Activated T-helper 17 cell treated with anti-CD3 and anti-CD28 coated beads, Interleukin-2, amount 50 U/mL, for 72 hours (primary cell): ENCODE data around the gene L3MBTL4. TPM values are rescaled to one million over a fixed set of nuclear protein-coding genes. Genes with fewer than 3 reads are reported as not detected.
A peak's percentile ranks its signal among the peaks of the same experiment; 100 is the strongest.
"Not testable (repeated sequence)": the region's sequence is repeated elsewhere in the genome, so short reads cannot be mapped to it uniquely, and the experiment has no call there.

Experiments
- ATAC-seq: fragments of 150-1000 bp; cut with Tn5 transposase; replicated peaks from 2 replicates; pipeline ENCODE4 v1.10.0; 2021; ENCODE audit warnings: mild to moderate bottlenecking, moderate library complexity
- H3K27ac Mint-ChIP-seq: one replicate; pipeline ENCODE4 v1.8.0; 2022; ENCODE audit warnings: mixed read lengths
- H3K27me3 Mint-ChIP-seq: one replicate; pipeline ENCODE4 v1.8.0; 2022; ENCODE audit warnings: mixed read lengths
- H3K36me3 Mint-ChIP-seq: one replicate; pipeline ENCODE4 v1.8.0; 2022; ENCODE audit warnings: low read depth, mild to moderate bottlenecking, mixed read lengths
- H3K4me1 Mint-ChIP-seq: one replicate; pipeline ENCODE4 v1.8.0; 2022; ENCODE audit warnings: mixed read lengths
- H3K4me3 Mint-ChIP-seq: one replicate; pipeline ENCODE4 v1.8.0; 2022; ENCODE audit warnings: mild to moderate bottlenecking, mixed read lengths
- H3K9me3 Mint-ChIP-seq: one replicate; pipeline ENCODE4 v1.8.0; 2022; ENCODE audit warnings: mixed read lengths
- total RNA-seq, 2 donors: library from RNA; stranded (reverse); gene quantifications; one replicate each; pipeline ENCODE4 v1.2.3, GENCODE V29; 2022

L3MBTL4 gene
- total RNA-seq, 2 donors from 2014 or later = 0.19 TPM; not detected in 1

DNA sequence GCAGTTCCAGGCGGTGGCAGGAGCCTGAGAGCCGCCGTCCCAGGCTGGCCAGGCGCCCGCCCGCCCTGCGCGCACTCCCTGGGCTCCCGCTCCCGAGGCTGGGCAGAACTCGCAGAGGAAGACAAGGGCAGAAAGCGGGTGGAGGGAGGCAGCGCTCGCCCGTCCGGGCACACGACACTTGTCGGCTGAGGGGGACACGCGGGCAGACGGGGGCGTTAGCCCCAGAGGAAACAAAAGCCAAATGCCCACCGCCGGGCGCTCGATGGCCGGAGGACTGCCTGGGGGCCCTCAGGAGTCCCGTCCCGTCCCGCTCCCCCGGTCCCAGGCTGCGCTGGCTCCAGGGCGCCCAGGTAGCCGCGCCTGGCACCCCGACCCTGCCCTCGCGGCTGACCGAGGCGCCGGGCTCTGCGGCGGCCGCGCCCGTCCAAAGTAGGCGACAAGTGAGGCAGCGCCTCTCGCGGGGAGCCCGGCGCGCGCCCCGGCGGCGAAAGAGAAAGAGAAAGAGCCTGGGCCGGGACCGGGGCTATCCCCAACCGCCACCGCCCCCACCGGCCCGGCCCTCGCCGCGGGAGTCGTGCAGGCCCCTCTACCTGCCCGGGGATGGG is 491 bp downstream of the L3MBTL4 start:
- H3K36me3 Mint-ChIP-seq = no peaks in the 10 kb centered on the region
- ATAC-seq = peak; percentile 50

GRCh38 chr18:6413579-6414117 is 1.1 kb downstream of the L3MBTL4 start:
- no peaks in the 10 kb centered on the region for H3K36me3 Mint-ChIP-seq
- ATAC-seq = no peak
- H3K27me3 Mint-ChIP-seq = peaks cover 17% of the 10 kb centered on the region
- H3K4me1 Mint-ChIP-seq = no peaks in the 10 kb centered on the region
- peaks cover 4% of the 10 kb centered on the region for H3K9me3 Mint-ChIP-seq
- peak overlapping the region; percentile 31 for H3K4me3 Mint-ChIP-seq
- H3K27ac Mint-ChIP-seq = no peak overlapping the region

More for the DNA sequence above, 491 bp downstream of the L3MBTL4 start:
- Mint-ChIP-seq H3K4me3 (no peak overlapping the region), H3K9me3 (peaks cover 4% of the 10 kb centered on the region), H3K4me1 (no peaks in the 10 kb centered on the region), H3K27me3 (peaks cover 17% of the 10 kb centered on the region), H3K27ac (no peak overlapping the region)

GRCh38 chr18:6412933-6413472 is 1.7 kb downstream of the L3MBTL4 start:
- Mint-ChIP-seq H3K27me3 (peaks cover 17% of the 10 kb centered on the region), H3K27ac (no peak overlapping the region), H3K4me3 (no peak overlapping the region)

DNA sequence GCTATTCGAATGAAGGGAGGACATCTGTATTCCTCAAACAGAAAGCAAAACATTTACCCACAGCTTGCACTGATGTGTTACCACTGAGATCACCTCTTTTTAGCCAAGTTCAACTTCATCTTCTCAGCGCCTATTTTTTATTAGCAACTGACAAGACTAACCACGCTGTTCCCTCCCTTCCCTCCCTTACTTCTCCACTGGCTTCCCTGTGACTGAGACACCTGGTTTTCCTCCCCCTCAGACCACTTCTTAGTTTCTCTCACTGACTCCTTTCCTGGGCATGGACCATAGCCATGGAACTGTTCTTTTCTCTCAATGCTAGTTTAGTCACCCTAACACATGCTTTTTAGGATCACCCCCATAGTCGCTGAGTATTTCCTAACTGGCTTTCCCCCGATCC is 3.3 kb downstream of the L3MBTL4 start:
- no peak for ATAC-seq
- H3K9me3 Mint-ChIP-seq = peaks cover 7% of the 10 kb centered on the region
- no peak overlapping the region for H3K27ac Mint-ChIP-seq
- H3K36me3 Mint-ChIP-seq = no peaks in the 10 kb centered on the region
- H3K4me1 Mint-ChIP-seq = no peaks in the 10 kb centered on the region
- H3K27me3 Mint-ChIP-seq = peaks cover 17% of the 10 kb centered on the region
- no peak overlapping the region for H3K4me3 Mint-ChIP-seq

More at GRCh38 chr18:6412933-6413472, 1.7 kb downstream of the L3MBTL4 start:
- no peak for ATAC-seq
- Mint-ChIP-seq H3K36me3 (no peaks in the 10 kb centered on the region), H3K9me3 (peaks cover 4% of the 10 kb centered on the region), H3K4me1 (no peaks in the 10 kb centered on the region)

- Mint-ChIP-seq H3K27ac (no peak overlapping the region), H3K9me3 (peaks cover 7% of the 10 kb centered on the region), H3K36me3 (no peaks in the 10 kb centered on the region), H3K4me3 (no peak overlapping the region), H3K27me3 (peaks cover 9% of the 10 kb centered on the region), H3K4me1 (no peaks in the 10 kb centered on the region)
- ATAC-seq = no peak
These were observed 4.8 kb downstream of the L3MBTL4 start for GRCh38 chr18:6409933-6410332.

GRCh38 chr18:6408543-6408942 is 6.2 kb downstream of the L3MBTL4 start:
- H3K36me3 Mint-ChIP-seq, H3K27ac Mint-ChIP-seq, ATAC-seq, H3K9me3 Mint-ChIP-seq, H3K4me3 Mint-ChIP-seq, H3K27me3 Mint-ChIP-seq, H3K4me1 Mint-ChIP-seq: not testable (repeated sequence)

GRCh38 chr18:6406910-6407470 is 7.7 kb downstream of the L3MBTL4 start:
- ATAC-seq = no peak
- Mint-ChIP-seq H3K4me1 (no peaks in the 10 kb centered on the region), H3K4me3 (no peak overlapping the region), H3K27me3 (no peaks in the 10 kb centered on the region), H3K36me3 (no peaks in the 10 kb centered on the region), H3K27ac (no peak overlapping the region), H3K9me3 (peaks cover 6% of the 10 kb centered on the region)

- Mint-ChIP-seq H3K9me3 (peaks cover 6% of the 10 kb centered on the region), H3K27me3 (no peaks in the 10 kb centered on the region), H3K4me1 (no peaks in the 10 kb centered on the region), H3K4me3 (no peak overlapping the region), H3K27ac (no peak overlapping the region), H3K36me3 (no peaks in the 10 kb centered on the region)
- no peak for ATAC-seq
These were observed 8.4 kb downstream of the L3MBTL4 start for GRCh38 chr18:6406075-6406909.

- H3K27me3 Mint-ChIP-seq = no peaks in the 10 kb centered on the region
- H3K4me1 Mint-ChIP-seq = no peaks in the 10 kb centered on the region
- H3K9me3 Mint-ChIP-seq = peaks cover 6% of the 10 kb centered on the region
- no peak overlapping the region for H3K4me3 Mint-ChIP-seq
- H3K27ac Mint-ChIP-seq = no peak overlapping the region
- H3K36me3 Mint-ChIP-seq = no peaks in the 10 kb centered on the region
- ATAC-seq = no peak
These were observed 9.3 kb downstream of the L3MBTL4 start for GRCh38 chr18:6405237-6406074.

DNA sequence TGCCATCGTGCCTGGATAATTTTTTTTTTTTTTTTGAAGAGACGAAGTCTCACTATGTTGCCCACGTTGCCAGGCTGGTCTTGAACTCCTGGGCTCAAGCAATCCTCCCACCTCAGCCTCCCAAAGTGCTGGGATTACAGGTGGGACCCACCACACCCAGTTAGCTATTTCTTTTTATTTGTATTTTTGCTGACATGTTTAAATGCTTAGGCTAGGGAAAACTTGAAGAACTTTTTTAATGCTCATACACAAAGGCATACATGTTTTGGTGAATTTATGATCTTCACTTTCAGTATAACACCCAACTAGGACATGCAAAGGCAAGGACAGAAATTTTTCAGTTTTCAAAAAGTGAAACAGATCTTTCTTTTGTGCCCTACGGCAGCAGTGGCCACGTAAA is 9.9 kb downstream of the L3MBTL4 start:
- Mint-ChIP-seq H3K27me3 (no peaks in the 10 kb centered on the region), H3K4me1 (no peaks in the 10 kb centered on the region), H3K9me3 (peaks cover 6% of the 10 kb centered on the region), H3K4me3 (no peak overlapping the region), H3K27ac (no peak overlapping the region), H3K36me3 (no peaks in the 10 kb centered on the region)
- no peak for ATAC-seq

- no peaks in the 10 kb centered on the region for H3K27me3 Mint-ChIP-seq
- H3K4me3 Mint-ChIP-seq = no peak overlapping the region
- no peak overlapping the region for H3K27ac Mint-ChIP-seq
- ATAC-seq = no peak
- no peaks in the 10 kb centered on the region for H3K4me1 Mint-ChIP-seq
- H3K36me3 Mint-ChIP-seq = no peaks in the 10 kb centered on the region
- peaks cover 3% of the 10 kb centered on the region for H3K9me3 Mint-ChIP-seq
These were observed 13.0 kb downstream of the L3MBTL4 start for GRCh38 chr18:6401687-6402086.

GRCh38 chr18:6399776-6400175 is 14.9 kb downstream of the L3MBTL4 start:
- H3K4me3 Mint-ChIP-seq = no peak overlapping the region
- H3K27me3 Mint-ChIP-seq = no peaks in the 10 kb centered on the region
- H3K36me3 Mint-ChIP-seq = no peaks in the 10 kb centered on the region
- H3K9me3 Mint-ChIP-seq = peaks cover 3% of the 10 kb centered on the region
- H3K4me1 Mint-ChIP-seq = no peaks in the 10 kb centered on the region
- no peak overlapping the region for H3K27ac Mint-ChIP-seq
- no peak for ATAC-seq

DNA sequence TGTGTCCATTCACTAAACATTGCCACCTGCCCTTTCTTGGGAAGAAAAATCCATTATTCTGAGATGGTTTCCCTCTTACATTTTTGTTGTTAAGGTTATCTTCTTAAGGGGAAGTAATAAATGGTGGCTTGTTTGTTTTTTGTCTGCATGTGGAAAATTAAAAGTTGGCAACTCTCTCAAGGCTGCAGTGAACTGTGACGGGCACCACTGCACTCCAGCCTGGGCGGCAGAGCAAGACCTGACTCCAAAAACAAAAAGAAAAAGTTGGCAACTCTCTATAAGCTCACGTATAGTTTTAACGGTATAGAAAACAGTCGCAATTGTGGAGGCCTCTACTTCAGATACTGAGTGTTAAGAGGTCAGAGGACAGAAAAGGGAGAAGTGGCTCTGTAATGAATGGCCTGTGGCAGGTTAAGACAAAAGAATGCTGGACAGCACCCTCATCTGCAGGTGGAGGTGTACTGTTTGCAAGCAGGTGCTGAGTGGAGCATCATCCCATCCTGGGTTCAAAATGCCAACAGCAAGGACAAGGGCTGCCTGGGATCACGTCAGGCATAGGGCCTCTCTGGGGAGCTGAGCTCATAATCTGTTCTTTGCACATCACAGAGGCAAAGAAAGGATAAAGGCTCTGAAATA is 16.7 kb downstream of the L3MBTL4 start:
- Mint-ChIP-seq H3K27ac (no peak overlapping the region), H3K27me3 (no peaks in the 10 kb centered on the region), H3K9me3 (peaks cover 10% of the 10 kb centered on the region), H3K4me1 (no peaks in the 10 kb centered on the region), H3K36me3 (no peaks in the 10 kb centered on the region), H3K4me3 (no peak overlapping the region)
- no peak for ATAC-seq
